GM10266 (cell line): Measurements from ENCODE around the gene STARD9.

Source experiments
- DNase-seq: peaks from one replicate; pipeline ENCODE4 v3.0.0; 2012; ENCODE audit errors: extremely low spot score
- TF ChIP-seq, protein P1 (sequence below): IDR thresholded peaks from 2 replicates; pipeline ENCODE4 v1.5.1; 2012; ENCODE audit warnings: mild to moderate bottlenecking, low read depth; ENCODE audit not compliant: control insufficient read depth, insufficient read depth; ENCODE audit errors: missing control alignments

Gene STARD9

DNA sequence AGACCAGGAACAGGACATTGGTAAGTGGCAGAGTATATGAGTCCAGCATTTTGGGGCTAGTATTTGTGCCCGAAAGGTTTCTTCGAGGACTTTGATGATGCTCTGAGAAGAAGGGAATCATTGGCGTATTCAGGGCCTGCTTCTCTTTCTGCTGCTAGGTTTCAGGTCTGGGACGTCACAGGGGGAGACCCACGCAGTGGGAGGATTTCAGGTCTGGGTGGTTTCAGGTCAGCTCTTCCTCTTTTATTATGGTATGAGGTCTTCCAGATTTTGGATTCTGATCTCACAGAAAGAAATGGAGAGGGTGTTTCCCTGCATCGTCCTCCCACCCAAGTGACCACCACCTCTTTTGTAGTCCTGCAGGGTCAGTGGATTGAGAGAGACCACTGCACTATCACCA lies 99.1 kb downstream of the STARD9 start:
- TF ChIP-seq, protein P1, sequence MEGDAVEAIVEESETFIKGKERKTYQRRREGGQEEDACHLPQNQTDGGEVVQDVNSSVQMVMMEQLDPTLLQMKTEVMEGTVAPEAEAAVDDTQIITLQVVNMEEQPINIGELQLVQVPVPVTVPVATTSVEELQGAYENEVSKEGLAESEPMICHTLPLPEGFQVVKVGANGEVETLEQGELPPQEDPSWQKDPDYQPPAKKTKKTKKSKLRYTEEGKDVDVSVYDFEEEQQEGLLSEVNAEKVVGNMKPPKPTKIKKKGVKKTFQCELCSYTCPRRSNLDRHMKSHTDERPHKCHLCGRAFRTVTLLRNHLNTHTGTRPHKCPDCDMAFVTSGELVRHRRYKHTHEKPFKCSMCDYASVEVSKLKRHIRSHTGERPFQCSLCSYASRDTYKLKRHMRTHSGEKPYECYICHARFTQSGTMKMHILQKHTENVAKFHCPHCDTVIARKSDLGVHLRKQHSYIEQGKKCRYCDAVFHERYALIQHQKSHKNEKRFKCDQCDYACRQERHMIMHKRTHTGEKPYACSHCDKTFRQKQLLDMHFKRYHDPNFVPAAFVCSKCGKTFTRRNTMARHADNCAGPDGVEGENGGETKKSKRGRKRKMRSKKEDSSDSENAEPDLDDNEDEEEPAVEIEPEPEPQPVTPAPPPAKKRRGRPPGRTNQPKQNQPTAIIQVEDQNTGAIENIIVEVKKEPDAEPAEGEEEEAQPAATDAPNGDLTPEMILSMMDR, result no peak
- DNase-seq, result no peak

DNA sequence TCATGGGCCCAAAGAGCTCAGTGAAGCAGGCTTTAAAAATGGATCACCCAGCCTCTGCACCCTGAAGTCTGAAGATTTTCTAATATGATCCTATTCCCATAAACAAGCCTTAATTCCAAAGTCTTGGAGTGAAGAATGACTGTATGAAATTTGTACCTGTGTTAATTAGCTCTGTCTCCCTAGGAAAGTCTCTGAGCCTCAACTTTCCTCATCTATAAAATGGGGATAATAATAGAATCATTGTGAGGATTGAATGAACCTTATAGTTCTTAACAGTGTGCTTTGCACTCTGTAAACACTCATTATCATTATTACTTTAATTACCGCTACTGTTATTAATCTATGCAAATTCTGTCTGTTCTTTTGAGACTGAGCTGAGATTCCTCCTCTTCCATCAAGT lies 99.6 kb downstream of the STARD9 start:
- TF ChIP-seq, protein P1, result no peak
- DNase-seq, result no peak

DNA sequence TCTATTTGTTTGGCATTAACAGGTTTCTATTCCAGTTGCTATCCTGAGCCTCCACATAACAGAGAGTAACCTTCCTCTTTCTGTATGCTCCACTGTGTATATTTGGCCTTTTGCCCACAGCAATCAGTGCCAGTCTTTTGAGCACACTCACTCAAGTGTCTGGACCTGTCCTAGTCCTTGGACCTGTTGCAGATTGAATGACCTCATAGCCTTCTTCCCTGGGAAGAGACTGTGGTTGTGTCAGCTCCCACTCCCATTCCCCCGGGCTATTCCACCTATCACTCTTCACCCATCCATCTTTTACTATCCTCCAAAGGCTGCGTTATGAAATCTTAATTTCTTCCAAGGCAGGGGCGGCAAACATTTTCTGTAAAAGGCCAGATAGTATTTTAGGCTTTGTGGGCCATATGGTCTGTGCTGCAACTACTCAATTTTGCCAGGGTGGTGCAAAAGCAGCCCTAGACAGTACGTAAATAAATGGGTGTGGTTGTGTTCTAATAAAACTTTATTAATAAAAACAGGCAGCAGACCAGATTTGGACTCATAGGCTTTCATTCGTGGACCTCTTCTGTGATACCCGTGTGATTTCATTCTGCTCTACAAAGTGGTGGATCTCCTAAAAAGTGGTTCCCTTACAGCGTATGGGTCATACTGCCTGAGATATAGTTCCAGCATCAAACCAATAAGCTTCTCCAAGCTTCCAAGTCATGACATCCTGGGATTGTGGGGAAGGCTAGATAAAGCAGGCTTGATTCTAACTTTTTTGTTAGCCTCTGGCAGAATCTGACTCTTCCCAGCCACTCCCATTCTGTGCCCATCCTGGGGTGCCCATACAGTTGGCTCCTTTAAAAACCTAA lies 104.1 kb downstream of the STARD9 start:
- no peak for DNase-seq
- TF ChIP-seq, protein P1, result no peak

DNA sequence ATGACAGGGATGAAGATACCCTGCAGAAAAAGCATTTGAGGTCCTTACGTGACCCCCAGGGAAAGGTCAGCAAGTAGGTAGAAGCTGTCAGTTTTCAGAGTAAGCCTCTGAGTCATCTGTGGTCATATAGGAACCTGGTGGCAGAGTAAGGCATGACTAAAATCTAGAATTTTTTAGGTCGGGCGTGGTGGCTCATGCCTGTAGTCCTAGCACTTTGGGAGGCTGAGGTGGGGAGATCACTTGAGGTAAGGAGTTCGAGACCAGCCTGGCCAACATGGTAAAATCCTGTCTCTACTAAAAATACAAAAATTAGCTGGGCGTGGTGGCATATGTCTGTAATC lies 104.7 kb downstream of the STARD9 start:
- peak; percentile 41 for DNase-seq

DNA sequence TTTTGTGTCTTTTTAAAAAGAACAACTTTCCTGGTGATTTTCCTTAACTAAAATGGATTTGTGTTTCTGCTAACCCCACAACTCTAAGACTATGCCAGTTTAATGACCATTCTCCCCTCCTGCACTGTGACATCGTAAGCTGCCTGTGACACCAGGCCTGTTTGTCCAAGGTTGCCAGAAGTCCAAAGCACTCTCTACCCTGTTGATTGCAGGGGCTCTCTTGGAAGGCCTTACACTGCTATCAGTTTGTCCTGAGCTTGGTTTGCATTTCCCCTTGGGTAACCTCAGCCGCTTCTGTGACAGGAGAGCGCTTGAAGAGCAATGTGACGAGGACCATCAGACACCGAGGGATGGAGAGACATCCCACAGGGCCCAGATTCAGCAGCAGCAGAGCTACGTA lies 105.7 kb downstream of the STARD9 start:
- no peak for DNase-seq
- TF ChIP-seq, protein P1, result no peak

DNA sequence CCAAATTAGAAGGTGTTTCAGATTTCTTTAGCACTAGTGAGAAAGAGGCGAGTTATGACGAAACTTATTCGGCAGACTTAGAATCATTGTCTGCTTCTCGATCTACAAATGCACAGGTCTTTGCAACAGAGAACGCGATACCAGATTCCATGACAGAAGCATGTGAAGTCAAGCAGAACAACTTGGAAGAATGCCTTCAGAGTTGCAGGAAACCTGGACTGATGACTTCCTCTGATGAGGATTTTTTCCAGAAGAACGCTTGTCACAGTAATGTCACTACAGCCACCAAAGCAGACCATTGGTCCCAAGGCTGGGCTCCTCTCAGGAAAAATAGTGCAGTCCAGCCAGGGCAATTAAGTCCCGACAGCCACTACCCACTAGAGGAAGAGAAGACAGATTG lies 110.9 kb downstream of the STARD9 start:
- TF ChIP-seq, protein P1, result no peak
- no peak for DNase-seq

DNA sequence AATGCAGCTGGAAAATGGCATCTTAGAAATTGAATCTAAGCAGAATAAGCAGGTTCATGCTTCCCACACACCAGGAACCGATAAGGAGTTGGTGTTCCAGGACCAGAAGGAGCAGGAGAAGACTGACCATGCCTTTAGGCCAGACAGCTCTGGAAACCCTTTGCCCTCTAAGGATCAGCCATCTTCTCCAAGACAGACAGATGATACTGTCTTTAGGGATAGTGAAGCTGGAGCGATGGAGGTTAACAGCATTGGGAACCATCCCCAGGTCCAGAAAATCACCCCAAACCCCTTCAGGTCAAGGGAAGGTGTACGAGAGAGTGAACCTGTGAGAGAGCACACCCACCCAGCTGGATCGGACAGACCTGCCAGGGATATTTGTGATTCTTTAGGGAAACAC lies 112.3 kb downstream of the STARD9 start:
- no peak for DNase-seq
- TF ChIP-seq, protein P1, result no peak

DNA sequence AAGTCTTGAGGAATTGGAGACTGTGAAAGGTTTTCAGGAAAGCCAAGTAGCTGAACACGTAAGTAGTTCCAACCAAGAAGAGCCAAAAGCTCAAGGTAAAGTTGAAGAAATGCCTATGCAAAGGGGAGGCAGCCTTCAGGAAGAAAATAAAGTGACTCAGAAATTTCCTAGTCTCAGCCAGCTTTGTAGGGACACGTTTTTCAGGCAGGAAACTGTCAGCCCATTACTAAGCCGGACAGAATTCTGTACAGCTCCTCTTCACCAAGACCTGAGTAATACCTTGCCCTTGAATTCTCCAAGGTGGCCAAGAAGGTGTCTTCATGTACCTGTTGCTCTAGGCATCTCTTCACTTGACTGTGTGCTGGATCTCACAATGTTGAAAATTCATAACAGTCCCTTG lies 112.9 kb downstream of the STARD9 start:
- DNase-seq, result no peak
- TF ChIP-seq, protein P1, result no peak
